Nephron progenitor cell (in vitro differentiated cells): ENCODE results near the gene SLC36A3.
"Not testable (repeated sequence)": the region's sequence is repeated elsewhere in the genome, so short reads cannot be mapped to it uniquely, and the experiment has no call there.

Experiments used
- DNase-seq: peaks from one replicate; pipeline ENCODE4 v3.0.0; 2021
- H3K27ac Mint-ChIP-seq: 2 replicates; pipeline ENCODE4 v1.8.0; 2021; ENCODE audit warnings: mild to moderate bottlenecking, moderate library complexity, mixed read lengths
- H3K27me3 Mint-ChIP-seq: 2 replicates; pipeline ENCODE4 v1.8.0; 2021; ENCODE audit warnings: mild to moderate bottlenecking, low read depth, mixed read lengths; ENCODE audit not compliant: poor library complexity
- H3K36me3 Mint-ChIP-seq: 2 replicates; pipeline ENCODE4 v1.8.0; 2021; ENCODE audit warnings: low read depth, mixed read lengths
- H3K4me1 Mint-ChIP-seq: 2 replicates; pipeline ENCODE4 v1.8.0; 2021; ENCODE audit warnings: mixed read lengths
- H3K4me3 Mint-ChIP-seq: 2 replicates; pipeline ENCODE4 v1.8.0; 2021; ENCODE audit warnings: mild to moderate bottlenecking, moderate library complexity, mixed read lengths
- H3K9me3 Mint-ChIP-seq: 2 replicates; pipeline ENCODE4 v1.8.0; 2021; ENCODE audit warnings: mild to moderate bottlenecking, moderate library complexity, mixed read lengths
- CTCF ChIP-seq: fragments of 200-600 bp; sonication (generic); IDR thresholded peaks from 2 replicates; pipeline ENCODE4 v1.5.0; 2021; ENCODE audit warnings: antibody characterized with exemption

The SLC36A3 gene

DNA sequence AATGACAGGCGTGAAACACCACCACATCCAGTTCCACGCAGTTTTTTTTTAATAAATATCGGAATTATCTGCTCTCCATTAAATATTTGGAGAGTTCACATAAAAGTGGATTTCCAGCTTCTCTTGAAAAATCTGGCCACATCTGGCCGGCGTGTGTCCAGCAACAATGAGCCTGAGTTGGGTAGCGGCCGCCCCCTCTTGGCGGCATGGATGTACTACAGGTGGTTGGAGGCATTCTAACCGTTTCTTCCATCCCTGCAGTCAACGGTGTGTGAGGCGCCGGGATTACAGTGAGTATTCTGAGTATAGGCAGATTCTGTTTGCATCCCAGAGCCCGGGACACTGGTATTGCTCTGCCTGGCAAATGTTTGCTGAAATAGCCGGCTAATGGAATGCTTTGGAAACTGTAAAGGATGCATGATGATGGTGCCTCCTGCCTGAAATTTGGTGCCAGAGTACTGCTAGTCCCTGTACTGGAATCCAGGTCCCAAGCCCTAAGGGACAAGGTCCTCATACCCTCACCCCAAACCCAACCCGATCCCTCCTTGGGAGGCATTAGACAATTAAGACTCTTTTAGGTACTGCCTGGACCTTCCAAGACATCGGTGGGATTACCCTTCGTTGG lies 64.2 kb downstream of the SLC36A3 start:
- H3K4me3 Mint-ChIP-seq: no peak overlapping the region
- peak overlapping the region; percentile 22 for H3K27ac Mint-ChIP-seq
- H3K9me3 Mint-ChIP-seq: peaks cover 17% of the 10 kb centered on the region
- peak; percentile 63 for DNase-seq
- peaks cover 2% of the 10 kb centered on the region for H3K27me3 Mint-ChIP-seq
- TF ChIP-seq CTCF: peak; percentile 64
- H3K4me1 Mint-ChIP-seq: peaks cover 35% of the 10 kb centered on the region
- H3K36me3 Mint-ChIP-seq: no peaks in the 10 kb centered on the region

GRCh38 chr5:151238303-151238741 lies 65.2 kb downstream of the SLC36A3 start:
- Mint-ChIP-seq H3K36me3 (no peaks in the 10 kb centered on the region), H3K27ac (peak overlapping the region; percentile 6), H3K27me3 (peaks cover 9% of the 10 kb centered on the region), H3K4me1 (peaks cover 38% of the 10 kb centered on the region), H3K4me3 (peak overlapping the region; percentile 44), H3K9me3 (peaks cover 17% of the 10 kb centered on the region)
- TF ChIP-seq CTCF: no peak
- DNase-seq: peak; percentile 19

GRCh38 chr5:151237685-151238084 lies 65.9 kb downstream of the SLC36A3 start:
- peaks cover 17% of the 10 kb centered on the region for H3K9me3 Mint-ChIP-seq
- peaks cover 9% of the 10 kb centered on the region for H3K27me3 Mint-ChIP-seq
- TF ChIP-seq CTCF: no peak
- H3K36me3 Mint-ChIP-seq: no peaks in the 10 kb centered on the region
- H3K27ac Mint-ChIP-seq: no peak overlapping the region
- H3K4me1 Mint-ChIP-seq: peaks cover 38% of the 10 kb centered on the region
- H3K4me3 Mint-ChIP-seq: no peak overlapping the region
- no peak for DNase-seq

DNA sequence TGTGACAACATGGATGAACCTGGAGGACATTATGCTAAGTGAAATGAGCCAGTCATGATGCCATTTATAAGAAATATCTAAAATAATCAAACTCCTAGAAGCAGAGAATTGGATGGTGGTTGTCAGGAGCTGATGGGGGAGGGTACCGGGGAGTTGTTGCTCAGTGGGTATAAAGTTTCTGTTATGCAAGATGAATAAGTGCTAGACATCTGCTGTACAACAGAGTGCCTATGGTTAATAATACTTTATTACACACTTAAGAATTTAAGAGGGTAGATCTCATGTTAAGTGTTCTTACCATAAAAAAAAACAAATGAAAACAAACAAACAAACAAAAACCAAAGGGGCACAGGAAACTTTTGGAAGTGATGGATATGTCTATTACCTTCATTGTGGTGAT lies 66.7 kb downstream of the SLC36A3 start:
- peaks cover 9% of the 10 kb centered on the region for H3K27me3 Mint-ChIP-seq
- H3K36me3 Mint-ChIP-seq: no peaks in the 10 kb centered on the region
- H3K4me1 Mint-ChIP-seq: peaks cover 38% of the 10 kb centered on the region
- DNase-seq: no peak
- no peak overlapping the region for H3K4me3 Mint-ChIP-seq
- H3K27ac Mint-ChIP-seq: no peak overlapping the region
- TF ChIP-seq CTCF: no peak
- peaks cover 17% of the 10 kb centered on the region for H3K9me3 Mint-ChIP-seq

DNA sequence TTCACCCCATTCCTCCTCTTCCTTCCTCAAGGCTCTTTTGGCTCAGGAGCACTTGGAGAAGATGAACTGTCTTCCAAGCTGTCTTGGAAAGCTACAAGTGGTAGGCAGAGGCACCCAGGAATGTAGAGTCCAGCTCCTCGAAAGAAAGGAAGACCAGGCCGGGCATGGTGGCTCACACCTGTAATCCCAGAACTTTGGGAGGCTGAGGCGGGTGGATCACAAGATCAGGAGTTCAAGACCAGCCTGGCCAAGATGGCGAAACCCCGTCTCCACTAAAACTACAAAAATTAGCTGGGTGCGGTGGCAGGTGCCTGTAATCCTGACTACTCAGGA lies 68.4 kb downstream of the SLC36A3 start:
- not testable (repeated sequence) for H3K27me3 Mint-ChIP-seq, DNase-seq, H3K9me3 Mint-ChIP-seq, H3K27ac Mint-ChIP-seq, H3K4me3 Mint-ChIP-seq, H3K36me3 Mint-ChIP-seq
- H3K4me1 Mint-ChIP-seq: peaks cover 33% of the 10 kb centered on the region

DNA sequence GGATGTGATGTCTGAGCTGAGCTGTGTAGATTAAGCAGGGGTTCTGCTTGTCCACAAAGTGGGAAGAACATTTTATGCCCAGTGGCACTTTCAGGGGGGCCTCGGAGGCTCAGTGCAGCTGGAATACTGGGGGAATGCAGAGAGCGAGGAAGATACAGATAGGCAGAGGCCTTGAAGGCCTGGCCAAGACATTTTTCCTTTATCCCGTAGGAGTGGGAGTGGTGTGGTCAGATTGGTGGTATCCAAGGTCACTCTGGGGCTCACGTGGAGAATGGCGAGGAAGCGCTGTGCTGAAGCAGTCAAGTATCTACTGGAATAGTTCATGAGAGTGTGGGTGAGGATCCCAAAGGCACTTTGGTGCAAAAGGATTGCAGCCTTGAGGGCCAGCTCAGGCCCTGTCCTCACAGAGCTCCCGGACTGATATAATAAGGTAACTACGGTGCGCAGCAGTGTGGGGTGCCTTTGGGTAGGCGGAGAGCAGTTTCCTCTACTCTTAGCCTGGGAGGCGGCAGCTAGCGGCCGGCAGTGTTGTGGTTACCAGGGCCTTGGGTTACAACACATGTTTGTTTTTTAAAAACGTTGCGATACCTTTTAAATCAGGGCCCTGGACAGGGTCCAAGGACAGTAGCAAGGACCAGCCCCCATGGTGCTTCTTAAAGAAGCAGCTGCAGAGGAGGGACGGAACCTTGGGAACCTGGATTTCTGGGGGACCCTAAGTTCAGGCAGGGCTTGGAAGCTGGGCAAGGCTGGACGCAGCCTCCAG lies 68.9 kb downstream of the SLC36A3 start:
- Mint-ChIP-seq H3K4me1 (peaks cover 33% of the 10 kb centered on the region), H3K4me3 (no peak overlapping the region), H3K36me3 (no peaks in the 10 kb centered on the region), H3K27me3 (peaks cover 11% of the 10 kb centered on the region), H3K9me3 (no peaks in the 10 kb centered on the region), H3K27ac (no peak overlapping the region)
- DNase-seq: no peak
- no peak for TF ChIP-seq CTCF
